Adipose tissue (tissue), 3 donors: ENCODE measurements around the gene SHB. TPM values are rescaled to one million over a fixed set of nuclear protein-coding genes. Genes with fewer than 3 reads are reported as not detected.

Experiments
- H3K27ac ChIP-seq: one replicate; pipeline ENCODE4 v1.5.1; 2013; ENCODE audit warnings: low read depth, low read length
- WGBS, 3 donors: extraction: QIAGEN DNeasy Blood & Tissue Kit; methylation state at CpG; one replicate each; pipeline ENCODE4 v1.1.7; 2013; 5-methylcytosine and 5-hydroxymethylcytosine counted together
- polyA plus RNA-seq, 3 donors: library from polyadenylated mRNA; stranded (reverse); fragments of 200-250 nt; gene quantifications; one replicate each; pipeline ENCODE4 v1.2.3, GENCODE V29; 2013
- donor health status: healthy with polysubstance abuse.
- donor health status: Bipolar disorder and iron deficiency.
- donor health status: healthy.

The SHB gene
- polyA plus RNA-seq, 3 donors = 3.5 to 18.9 (median 8.4) TPM

DNA sequence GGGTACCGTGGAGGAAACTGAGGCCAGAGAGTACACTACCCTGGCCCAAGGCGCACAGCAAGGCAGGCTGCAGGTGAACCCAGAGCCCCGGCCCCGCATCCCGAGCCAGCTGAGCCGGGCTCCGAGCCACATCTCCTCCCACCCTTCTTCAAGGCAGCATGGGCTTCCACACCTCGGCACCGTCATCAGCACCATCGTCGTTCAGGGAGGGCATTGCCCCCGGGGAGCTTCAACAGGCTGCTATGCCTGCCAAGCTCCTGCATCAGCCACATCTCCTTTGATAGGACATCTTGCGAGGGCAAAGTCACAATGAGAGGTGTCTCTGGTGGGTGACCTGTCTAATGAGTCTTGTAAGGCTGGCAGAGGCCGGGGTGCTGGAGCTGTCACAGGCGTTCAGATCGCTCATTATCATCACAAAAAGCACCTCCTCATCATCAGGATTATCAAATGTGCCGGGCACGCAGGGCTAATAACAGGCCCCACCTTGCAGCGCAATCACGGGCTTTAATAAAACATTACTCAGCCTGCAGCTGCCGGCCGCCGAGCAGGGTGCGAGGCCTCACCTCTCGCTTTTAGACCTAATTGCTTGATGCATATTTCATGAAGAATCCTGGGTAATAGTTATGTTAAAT is 145.1 kb downstream of the SHB start:
- WGBS, 3 donors = 95 to 96% (median 95%) methylated on average over 25 of the region's 25 CpGs
- no peak overlapping the region for H3K27ac ChIP-seq

GRCh38 chr9:37923118-37923795 is 145.8 kb downstream of the SHB start:
- WGBS, 3 donors = 83 to 94% (median 89%) methylated on average over 14 of the region's 14 CpGs
- H3K27ac ChIP-seq = no peak overlapping the region

GRCh38 chr9:37922363-37923117 is 146.5 kb downstream of the SHB start:
- H3K27ac ChIP-seq = no peak overlapping the region
- 55 to 84% (median 77%) methylated on average over 13 of the region's 13 CpGs for WGBS, 3 donors

- no peak overlapping the region for H3K27ac ChIP-seq
- 77 to 79% (median 78%) methylated on average over 15 of the region's 15 CpGs for WGBS, 3 donors
These were observed 147.3 kb downstream of the SHB start for GRCh38 chr9:37921546-37922300.

DNA sequence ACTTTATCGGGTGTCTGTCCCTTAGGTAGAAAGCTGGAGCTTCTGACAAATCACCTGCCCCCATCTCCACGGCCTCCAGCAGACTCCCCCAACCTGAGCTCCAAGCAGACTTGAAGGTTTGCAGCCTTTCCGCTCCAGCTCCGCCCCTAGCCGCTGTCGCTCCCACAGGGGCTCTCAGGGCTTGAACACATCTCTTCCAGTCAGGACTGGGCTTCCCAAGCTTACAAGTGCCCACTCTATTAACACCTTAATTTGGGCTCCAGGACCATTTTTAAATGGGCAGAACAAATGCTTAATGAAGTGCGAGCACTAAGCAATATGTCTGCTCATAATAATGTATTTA is 147.9 kb downstream of the SHB start:
- no peak overlapping the region for H3K27ac ChIP-seq
- 92 to 94% (median 93%) methylated on average over 7 of the region's 7 CpGs for WGBS, 3 donors

DNA sequence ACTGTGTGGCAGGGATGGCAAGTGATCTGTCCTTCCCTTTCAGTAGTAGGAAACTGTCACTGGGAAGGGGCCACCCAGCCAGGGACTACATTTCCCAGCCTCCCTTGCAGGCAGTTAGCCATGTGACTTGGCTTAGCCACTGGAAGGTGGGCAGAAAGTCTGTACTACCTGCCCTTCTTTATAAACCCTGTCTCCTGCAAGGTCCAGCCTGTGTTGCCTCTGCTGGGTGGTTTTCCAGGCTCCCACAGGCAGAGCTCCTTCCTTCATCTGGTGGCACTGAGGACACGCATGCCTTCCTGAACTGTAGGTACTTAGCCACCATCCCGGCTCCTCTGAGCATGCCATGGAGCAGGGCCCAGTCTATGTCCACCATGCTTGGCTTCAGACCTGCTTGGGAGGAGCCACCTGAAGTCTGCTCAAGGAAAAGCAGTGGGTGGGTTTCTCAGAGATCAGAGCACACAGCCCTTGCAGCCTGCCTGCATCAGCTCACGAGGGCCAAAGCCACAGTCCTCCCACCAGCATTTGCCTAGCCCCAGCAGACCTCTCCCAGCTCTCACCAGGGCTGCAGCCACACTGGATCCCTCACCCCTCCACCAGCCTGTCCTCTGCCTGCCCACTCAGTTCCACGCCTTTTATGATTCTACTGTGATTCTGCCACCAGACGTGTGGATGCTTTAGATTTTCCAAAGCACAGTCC is 148.4 kb downstream of the SHB start:
- no peak overlapping the region for H3K27ac ChIP-seq
- 90 to 96% (median 96%) methylated on average over 5 of the region's 5 CpGs for WGBS, 3 donors

- H3K27ac ChIP-seq = no peak overlapping the region
- WGBS, 3 donors = 92 to 96% (median 95%) methylated on average over 6 of the region's 6 CpGs
These were observed 149.1 kb downstream of the SHB start for GRCh38 chr9:37919956-37920335.

DNA sequence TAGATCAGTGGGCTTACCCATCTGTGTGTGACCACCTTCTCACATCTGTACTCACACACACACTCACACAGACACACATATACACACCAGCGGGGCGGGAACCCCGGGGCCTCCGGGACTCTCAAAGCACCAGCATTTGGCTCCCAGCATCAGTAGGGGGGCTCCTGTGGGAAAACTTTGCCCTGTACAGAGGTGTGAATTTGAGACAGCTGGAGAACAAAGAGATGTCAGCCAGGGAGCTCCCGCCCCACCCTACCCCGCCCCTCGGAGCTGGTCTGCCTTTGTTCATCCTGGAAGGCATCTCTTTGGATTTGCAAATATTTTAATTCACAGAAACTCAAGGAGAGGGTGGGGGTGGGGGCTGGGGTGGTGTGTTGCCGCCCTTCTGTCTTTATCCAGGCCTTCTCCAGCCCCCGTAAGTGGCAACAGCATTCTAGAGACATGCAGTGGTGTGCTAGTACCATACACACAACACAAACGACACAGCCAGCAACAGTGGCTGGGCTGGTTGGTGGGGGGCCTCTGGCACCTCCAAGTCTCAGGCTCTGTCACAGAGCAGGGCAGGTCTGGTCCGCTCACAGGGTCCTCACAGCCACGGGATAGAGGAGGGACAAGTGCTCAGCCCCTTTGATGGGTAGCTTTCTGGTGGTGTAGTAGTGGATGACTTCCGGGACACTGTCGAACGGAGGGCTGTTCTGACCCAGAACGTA is 149.6 kb downstream of the SHB start:
- no peak overlapping the region for H3K27ac ChIP-seq

DNA sequence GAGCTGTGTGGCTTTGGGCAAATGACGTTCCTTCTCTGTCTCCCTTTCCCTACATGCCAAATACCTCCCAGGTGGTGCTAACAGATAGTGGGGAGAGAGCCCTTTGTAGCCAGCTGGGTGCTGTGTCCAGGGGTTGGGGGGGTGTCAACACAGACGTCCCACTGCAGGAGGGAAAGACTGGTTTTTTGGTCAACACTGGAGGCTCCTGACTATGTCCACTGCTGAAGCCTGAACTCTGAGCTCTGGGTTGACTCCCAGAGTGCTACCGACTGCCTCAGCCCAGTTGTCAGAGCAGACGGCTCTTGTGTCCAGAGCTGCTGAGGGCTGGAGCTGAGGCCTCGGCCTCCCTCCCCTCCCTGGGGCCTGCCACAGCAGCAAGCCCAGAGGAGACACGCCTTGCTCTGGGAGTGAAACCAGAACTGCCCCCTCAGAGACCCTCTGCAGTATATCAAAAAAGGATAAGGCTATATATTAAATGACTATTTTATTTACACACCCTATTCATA is 150.3 kb downstream of the SHB start:
- 78 to 86% (median 83%) methylated on average over 6 of the region's 6 CpGs for WGBS, 3 donors
- no peak overlapping the region for H3K27ac ChIP-seq

More for the DNA sequence above, 149.6 kb downstream of the SHB start:
- 86 to 91% (median 90%) methylated on average over 16 of the region's 16 CpGs for WGBS, 3 donors

DNA sequence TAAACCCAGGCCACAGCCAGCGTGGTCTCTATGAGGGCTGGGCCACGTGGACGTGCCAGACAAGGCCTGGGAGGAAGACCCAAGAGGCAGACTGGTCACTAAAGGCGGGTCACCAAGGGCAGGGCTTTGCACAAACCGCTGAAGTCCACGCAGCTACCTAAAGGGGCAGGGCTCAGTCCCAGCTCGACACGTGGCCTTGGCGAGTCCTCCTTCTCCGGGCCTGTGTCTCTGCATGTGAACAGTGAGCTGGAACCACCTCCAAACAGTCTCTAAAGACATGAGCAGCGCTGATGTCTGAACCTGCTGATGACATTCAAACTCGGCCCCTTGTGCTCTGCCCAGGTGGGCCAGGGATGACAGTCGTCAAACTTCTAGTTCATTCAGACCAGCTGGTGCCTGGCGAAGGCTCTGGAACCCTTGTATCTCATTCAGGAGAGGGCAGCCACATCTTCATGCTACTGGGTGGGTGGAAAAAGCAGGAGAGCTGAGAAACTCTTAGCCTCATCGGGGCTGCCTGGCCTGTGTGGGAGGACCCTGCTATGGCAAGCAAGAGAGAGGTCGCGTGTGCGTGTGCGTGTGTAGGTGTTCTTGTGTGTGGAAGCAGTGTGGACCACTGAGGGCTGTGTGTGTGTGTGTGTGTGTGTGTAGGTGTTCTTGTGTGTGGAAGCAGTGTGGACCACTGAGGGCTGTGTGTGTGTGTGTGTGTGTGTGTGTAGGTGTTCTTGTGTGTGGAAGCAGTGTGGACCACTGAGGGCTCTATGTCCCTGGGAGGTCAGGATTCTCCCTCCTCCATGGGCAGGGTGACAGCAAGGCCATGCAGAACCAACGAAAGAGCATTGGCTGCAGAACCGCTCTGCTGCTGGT is 151.0 kb downstream of the SHB start:
- 80 to 83% (median 82%) methylated on average over 20 to 21 of the region's 21 CpGs for WGBS, 3 donors
- no peak overlapping the region for H3K27ac ChIP-seq

DNA sequence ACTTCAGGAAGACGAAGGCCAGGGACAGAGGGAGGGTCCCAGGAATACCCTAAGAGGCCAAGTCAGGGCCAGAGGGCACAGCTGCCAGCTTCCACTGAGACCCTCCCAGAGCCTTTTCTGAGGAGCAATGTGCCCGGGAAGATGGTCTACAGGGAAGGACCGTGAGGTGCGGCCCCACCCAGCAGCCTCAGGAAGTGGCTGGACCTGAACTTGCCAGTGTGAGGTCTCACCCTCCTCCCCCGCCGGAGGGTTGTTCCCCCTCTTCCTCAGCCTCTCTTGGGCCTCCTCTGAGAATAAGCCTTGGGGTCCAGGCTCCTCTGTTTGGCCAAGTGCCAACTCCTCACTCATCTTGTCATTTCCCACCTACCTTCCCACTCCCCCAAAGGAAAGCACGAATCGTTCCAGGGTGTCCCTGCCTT is 151.7 kb downstream of the SHB start:
- WGBS, 3 donors = 49 to 70% (median 57%) methylated on average over 8 of the region's 8 CpGs

DNA sequence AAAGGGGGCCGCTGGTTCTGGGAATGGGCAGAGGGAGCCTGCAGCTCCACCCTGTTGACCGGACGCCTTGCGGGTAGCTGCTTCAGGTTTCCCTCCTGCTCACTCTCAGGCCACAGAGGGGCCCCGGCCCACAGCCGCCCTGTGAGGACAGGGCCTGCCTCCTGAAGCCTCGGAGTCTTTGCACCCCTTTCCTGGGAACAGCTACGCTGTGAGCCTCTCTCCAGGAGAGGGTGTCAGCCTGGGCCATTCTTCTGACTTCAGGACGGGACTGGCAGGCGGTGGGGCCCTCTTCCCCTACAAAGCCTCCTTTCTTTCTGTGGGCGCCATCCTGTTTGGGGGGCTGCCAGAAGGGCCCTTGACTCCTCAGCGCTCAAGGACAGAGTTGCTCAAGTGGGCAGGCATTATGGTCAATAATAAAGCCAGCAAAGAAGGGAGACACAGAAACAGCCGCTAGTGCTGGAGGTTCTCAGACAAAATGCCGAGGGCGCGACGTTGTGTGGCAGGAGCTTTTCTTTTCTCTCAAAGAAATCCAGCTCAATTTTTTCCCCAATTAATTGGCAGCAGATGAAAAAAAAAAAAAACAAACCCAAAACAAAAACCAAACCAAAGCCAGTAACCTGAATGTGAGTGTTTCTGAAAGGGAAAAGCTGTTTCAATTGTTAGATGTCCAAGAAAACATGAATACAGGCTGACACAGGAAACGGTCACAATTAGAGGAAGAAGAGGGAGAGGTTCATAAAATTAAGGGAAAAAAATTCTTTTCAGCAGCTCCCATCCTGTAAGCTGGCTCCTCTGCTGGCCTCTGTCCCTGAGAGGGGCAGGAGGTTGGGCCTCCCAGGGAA is 152.3 kb downstream of the SHB start:
- no peak overlapping the region for H3K27ac ChIP-seq
- 74 to 86% (median 75%) methylated on average over 18 of the region's 18 CpGs for WGBS, 3 donors

More for the DNA sequence above, 151.7 kb downstream of the SHB start:
- H3K27ac ChIP-seq = no peak overlapping the region

DNA sequence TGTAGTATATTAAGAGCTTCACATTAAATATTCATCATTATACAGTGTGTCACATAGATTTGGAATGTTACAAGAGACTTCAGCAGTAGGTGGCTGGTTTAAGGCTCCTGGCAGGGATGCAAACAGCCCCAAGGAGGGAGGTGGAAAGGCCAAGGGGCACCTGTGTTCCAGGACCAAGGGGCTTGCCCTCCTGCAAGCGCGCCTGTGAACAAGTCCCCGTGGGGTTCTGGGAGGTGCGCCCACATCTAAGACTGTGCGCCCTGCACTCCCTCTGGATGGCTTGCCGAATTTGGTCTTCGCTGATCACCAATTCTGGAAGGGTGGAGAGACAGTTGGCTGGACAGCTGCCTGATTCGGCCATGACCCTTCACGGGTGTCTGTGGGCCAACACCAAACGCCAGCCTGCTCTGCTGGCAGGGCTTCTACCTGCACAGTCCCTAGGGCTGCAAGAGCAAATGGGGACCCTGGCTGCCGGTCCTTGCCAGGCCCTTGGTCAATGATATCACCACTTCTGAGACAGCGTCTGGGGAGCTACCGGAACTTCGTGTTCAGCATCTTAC is 153.0 kb downstream of the SHB start:
- WGBS, 3 donors = 81 to 86% (median 85%) methylated on average over 14 of the region's 14 CpGs
- no peak overlapping the region for H3K27ac ChIP-seq

DNA sequence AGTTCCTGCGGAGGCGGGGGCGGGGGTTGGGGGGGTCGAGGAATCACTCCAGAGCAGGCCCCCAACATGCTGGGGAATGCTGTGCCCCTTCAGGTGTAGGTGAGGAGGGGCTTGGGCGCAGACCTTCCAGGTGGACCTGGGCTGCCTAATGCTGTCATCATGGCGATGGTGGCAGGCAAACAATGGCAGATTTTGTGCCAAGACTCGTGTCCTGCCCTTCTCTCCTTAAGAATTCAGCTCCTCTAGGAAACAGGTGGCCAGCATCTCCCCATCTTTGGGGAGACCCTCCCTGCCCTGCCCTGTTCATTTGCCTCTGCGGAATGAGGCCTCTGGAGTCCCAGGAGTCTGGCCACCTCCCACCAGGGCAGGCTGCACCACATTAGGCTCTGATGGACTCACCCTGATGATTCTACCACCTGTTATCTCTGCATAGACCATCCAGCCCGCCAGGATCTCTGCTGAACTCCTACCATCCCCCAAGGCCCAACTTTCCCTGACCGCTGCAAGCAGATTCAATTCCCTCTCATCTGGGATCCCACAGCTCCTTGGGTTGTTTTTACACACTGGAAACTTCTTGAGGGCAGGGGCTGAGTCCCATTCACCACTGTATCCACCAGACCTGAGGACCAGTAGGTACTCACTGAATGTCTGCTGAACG is 154.2 kb downstream of the SHB start:
- WGBS, 3 donors = 80 to 82% (median 81%) methylated on average over 11 of the region's 11 CpGs
- H3K27ac ChIP-seq = no peak overlapping the region

GRCh38 chr9:37914154-37914551 is 154.9 kb downstream of the SHB start:
- 74 to 83% (median 77%) methylated on average over 8 of the region's 8 CpGs for WGBS, 3 donors
- H3K27ac ChIP-seq = no peak overlapping the region
